PC-3 (cell line): ENCODE measurements around the gene NOP10. TPM values are rescaled to one million over a fixed set of nuclear protein-coding genes. Genes with fewer than 3 reads are reported as not detected.
A peak's percentile ranks its signal among the peaks of the same experiment; 100 is the strongest.

Source experiments
- ATAC-seq: fragments of 200-7000 bp; cut with Tn5 transposase; 2 replicates; pipeline ENCODE4 v1.9.1; 2020; ENCODE audit warnings: mild to moderate bottlenecking, moderate library complexity
- BruUV-seq: library from RNA; stranded (reverse); fragments of 400-500 nt; replicated peaks from 2 replicates; lab custom pipeline; 2021; lab: Mats Ljungman, UMichigan
- CTCF ChIA-PET: fragments of 300-600 bp; sonication (Branson Sonifier 250); formaldehyde crosslinking; loops from one replicate; lab custom pipeline; 2022; ENCODE audit warnings: antibody characterized with exemption; lab: Charles Lee
- POLR2A ChIA-PET: fragments of 300-600 bp; sonication (Branson Sonifier 250); formaldehyde crosslinking; loops from one replicate; lab custom pipeline; 2022; ENCODE audit warnings: antibody characterized with exemption; ENCODE audit not compliant: unreplicated experiment; lab: Charles Lee
- DNase-seq: peaks from one replicate; pipeline ENCODE4 v3.0.0-alpha.2; 2015
- H2AFZ ChIP-seq: fragments of 300-600 bp; sonication (generic); 2 replicates; pipeline ENCODE4 v1.6.0; 2016; ENCODE audit warnings: antibody characterized with exemption, low read length
- H3F3A ChIP-seq: fragments of 300-600 bp; sonication (generic); one replicate; pipeline ENCODE4 v1.6.0; 2017; ENCODE audit warnings: antibody characterized with exemption, low read length, control low read depth, mild to moderate bottlenecking; ENCODE audit not compliant: unreplicated experiment
- H3K27ac ChIP-seq: fragments of 300-600 bp; sonication (generic); 2 replicates; pipeline ENCODE4 v1.5.1; 2016; ENCODE audit warnings: mild to moderate bottlenecking, low read length
- H3K27me3 ChIP-seq: fragments of 300-600 bp; sonication (generic); 2 replicates; pipeline ENCODE4 v1.6.1; 2016; ENCODE audit warnings: low read length, mixed read lengths
- H3K36me3 ChIP-seq: fragments of 300-600 bp; sonication (generic); 2 replicates; pipeline ENCODE4 v1.6.1; 2016; ENCODE audit warnings: low read depth, mixed run types, low read length, mixed read lengths
- H3K4me1 ChIP-seq: fragments of 300-600 bp; sonication (generic); 2 replicates; pipeline ENCODE4 v1.5.1; 2016; ENCODE audit warnings: low read length; ENCODE audit not compliant: insufficient read depth
- H3K4me2 ChIP-seq: fragments of 300-600 bp; sonication (generic); 2 replicates; pipeline ENCODE4 v1.6.0; 2016; ENCODE audit warnings: low read length
- H3K4me3 ChIP-seq: fragments of 300-600 bp; sonication (generic); 2 replicates; pipeline ENCODE4 v1.5.1; 2016; ENCODE audit warnings: mild to moderate bottlenecking, low read length, mixed read lengths
- H3K79me2 ChIP-seq: fragments of 300-600 bp; sonication (generic); 2 replicates; pipeline ENCODE4 v1.6.1; 2017; ENCODE audit warnings: low read length, mixed read lengths
- H3K9ac ChIP-seq: fragments of 300-600 bp; sonication (generic); 2 replicates; pipeline ENCODE4 v1.6.0; 2016; ENCODE audit warnings: mild to moderate bottlenecking, low read length
- H3K9me2 ChIP-seq: fragments of 300-600 bp; sonication (generic); replicated peaks from 2 replicates; pipeline ENCODE4 v1.6.1; 2016; ENCODE audit warnings: mixed run types, low read length, mixed read lengths
- H3K9me3 ChIP-seq: fragments of 300-600 bp; sonication (generic); 2 replicates; pipeline ENCODE4 v1.6.1; 2016; ENCODE audit warnings: low read length, mixed read lengths
- H4K20me1 ChIP-seq: fragments of 300-600 bp; sonication (generic); 2 replicates; pipeline ENCODE4 v1.6.1; 2016; ENCODE audit warnings: low read length, mixed read lengths
- CTCF ChIP-seq: fragments of 300-600 bp; sonication (generic); conservative IDR thresholded peaks from 2 replicates; pipeline ENCODE4 v1.5.1; 2017; ENCODE audit warnings: antibody characterized with exemption, low read depth, mild to moderate bottlenecking, low read length
- EZH2 ChIP-seq: fragments of 300-600 bp; sonication (generic); IDR thresholded peaks from one replicate; pipeline ENCODE4 v1.6.1; 2017; ENCODE audit warnings: antibody characterized with exemption, mild to moderate bottlenecking, low read length; ENCODE audit not compliant: unreplicated experiment
- EZH2phosphoT487 ChIP-seq: fragments of 300-600 bp; sonication (generic); IDR thresholded peaks from 2 replicates; pipeline ENCODE4 v1.6.1; 2018; ENCODE audit warnings: mild to moderate bottlenecking, antibody characterized with exemption, low read length, borderline replicate concordance
- intact Hi-C: fragments of 100-400 bp; cut with micrococcal nuclease; formaldehyde crosslinking; loops from 2 replicates; pipeline ENCODE4 v1.9.0; 2023
- total RNA-seq: library from RNA; depleted of rRNA; stranded (reverse); fragments of >200 nt; gene quantifications from 2 replicates; pipeline ENCODE4 v1.2.3, GENCODE V29; 2014

The NOP10 gene
- total RNA-seq, 1 experiment from 2014 or later = 323 TPM

DNA sequence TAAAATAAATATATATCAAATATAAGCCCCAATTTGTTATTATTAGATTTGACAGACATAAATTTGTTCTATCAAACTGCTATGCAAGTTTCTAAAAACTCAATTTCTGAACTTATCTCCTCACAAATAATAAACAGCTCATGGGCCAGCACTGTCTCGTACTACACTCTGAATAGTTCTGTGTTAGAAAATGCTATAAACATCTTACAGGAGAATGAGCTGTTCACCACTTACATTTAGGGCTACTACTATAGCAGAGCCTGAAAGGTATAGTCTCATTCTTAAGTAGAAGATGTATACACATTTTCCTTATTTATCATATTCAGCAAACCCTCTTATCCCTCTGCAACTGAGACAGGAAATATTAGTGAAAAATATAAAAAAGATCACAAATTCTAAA lies 18.0 kb downstream of the NOP10 start:
- H2AFZ ChIP-seq = no peak overlapping the region
- no TSS peak for BruUV-seq
- H4K20me1 ChIP-seq = no peaks in the 10 kb centered on the region
- peaks cover 3% of the 10 kb centered on the region; the same call in 1 of the 2 replicates for H3K79me2 ChIP-seq
- no peak for TF ChIP-seq EZH2
- no peak for TF ChIP-seq EZH2phosphoT487
- no peak for TF ChIP-seq CTCF
- H3K4me3 ChIP-seq = no peak overlapping the region
- intact Hi-C loops = no loop called here
- ChIA-PET POLR2A (no interaction called here), CTCF (no interaction called here)
- no peaks in the 10 kb centered on the region for H3K36me3 ChIP-seq
- H3K27ac ChIP-seq = no peak overlapping the region
- no peak overlapping the region for H3K9ac ChIP-seq
- ATAC-seq = no peak
- no peaks in the 10 kb centered on the region for H3K4me1 ChIP-seq
- H3K9me2 ChIP-seq = no peaks in the 10 kb centered on the region
- H3K27me3 ChIP-seq = no peaks in the 10 kb centered on the region
- H3F3A ChIP-seq = no peaks in the 10 kb centered on the region
- no peak for DNase-seq
- H3K9me3 ChIP-seq = no peaks in the 10 kb centered on the region
- no peak overlapping the region for H3K4me2 ChIP-seq

- Histone ChIP-seq H3K79me2 (peaks cover 1% of the 10 kb centered on the region; the same call in 1 of the 2 replicates), H3K9me2 (no peaks in the 10 kb centered on the region), H3K36me3 (no peaks in the 10 kb centered on the region), H3K4me3 (no peak overlapping the region), H3K27me3 (no peaks in the 10 kb centered on the region), H2AFZ (no peak overlapping the region), H3K27ac (no peak overlapping the region), H3K9me3 (no peaks in the 10 kb centered on the region), H3F3A (no peaks in the 10 kb centered on the region), H3K4me1 (peaks cover 7% of the 10 kb centered on the region), H3K4me2 (no peak overlapping the region), H3K9ac (no peak overlapping the region), H4K20me1 (no peaks in the 10 kb centered on the region)
- no peak for DNase-seq
- ATAC-seq = no peak
- no peak for TF ChIP-seq EZH2phosphoT487
- TF ChIP-seq EZH2 = no peak
- no peak for TF ChIP-seq CTCF
- ChIA-PET CTCF (no interaction called here), POLR2A (no interaction called here)
- intact Hi-C loops = no loop called here
- BruUV-seq = no TSS peak
Observed at GRCh38 chr15:34323217-34323616, 19.7 kb downstream of the NOP10 start.

GRCh38 chr15:34318277-34319079 lies 24.5 kb downstream of the NOP10 start:
- Histone ChIP-seq H3K4me1 (peaks cover 18% of the 10 kb centered on the region), H3K4me3 (peak overlapping the region; percentile 65), H2AFZ (peak overlapping the region; percentile 62), H3K27me3 (no peaks in the 10 kb centered on the region), H4K20me1 (no peaks in the 10 kb centered on the region), H3K4me2 (peak overlapping the region; percentile 82), H3K9me3 (no peaks in the 10 kb centered on the region), H3K36me3 (no peaks in the 10 kb centered on the region; the same call in 1 of the 2 replicates), H3F3A (no peaks in the 10 kb centered on the region), H3K9ac (peak overlapping the region; percentile 45), H3K79me2 (peaks cover 6% of the 10 kb centered on the region; the same call in 1 of the 2 replicates), H3K27ac (peak overlapping the region; percentile 12; the same call in 1 of the 2 replicates), H3K9me2 (no peaks in the 10 kb centered on the region)
- peak; percentile 63 for DNase-seq
- ChIA-PET POLR2A (interaction anchor here (0.6 to 0.7 kb wide), 2 partner anchors 21 to 35 kb away, joined by 3 to 10 read pairs; no protein-coding TSS in a partner anchor), CTCF (interaction anchor here (0.6 kb wide), 1 partner anchor 70 kb away, joined by 3 read pairs; no protein-coding TSS in a partner anchor)
- TSS peak; percentile 79 for BruUV-seq
- no peak for TF ChIP-seq CTCF
- no peak for TF ChIP-seq EZH2
- no peak for TF ChIP-seq EZH2phosphoT487
- intact Hi-C loops = loop anchor here (2.0 kb wide), 1 partner anchor 22 kb away; no protein-coding TSS in a partner anchor
- ATAC-seq = peak; percentile 95
